GM21737 (cell line): ENCODE results near the gene CACNA2D3.
"Not testable (repeated sequence)": the region's sequence is repeated elsewhere in the genome, so short reads cannot be mapped to it uniquely, and the experiment has no call there.

Experiments
- ATAC-seq: cut with Tn5 transposase; IDR thresholded peaks from one replicate; pipeline ENCODE4 v1.9.1; 2021; ENCODE audit warnings: mild to moderate bottlenecking, moderate library complexity; ENCODE audit not compliant: unreplicated experiment

CACNA2D3 gene

DNA sequence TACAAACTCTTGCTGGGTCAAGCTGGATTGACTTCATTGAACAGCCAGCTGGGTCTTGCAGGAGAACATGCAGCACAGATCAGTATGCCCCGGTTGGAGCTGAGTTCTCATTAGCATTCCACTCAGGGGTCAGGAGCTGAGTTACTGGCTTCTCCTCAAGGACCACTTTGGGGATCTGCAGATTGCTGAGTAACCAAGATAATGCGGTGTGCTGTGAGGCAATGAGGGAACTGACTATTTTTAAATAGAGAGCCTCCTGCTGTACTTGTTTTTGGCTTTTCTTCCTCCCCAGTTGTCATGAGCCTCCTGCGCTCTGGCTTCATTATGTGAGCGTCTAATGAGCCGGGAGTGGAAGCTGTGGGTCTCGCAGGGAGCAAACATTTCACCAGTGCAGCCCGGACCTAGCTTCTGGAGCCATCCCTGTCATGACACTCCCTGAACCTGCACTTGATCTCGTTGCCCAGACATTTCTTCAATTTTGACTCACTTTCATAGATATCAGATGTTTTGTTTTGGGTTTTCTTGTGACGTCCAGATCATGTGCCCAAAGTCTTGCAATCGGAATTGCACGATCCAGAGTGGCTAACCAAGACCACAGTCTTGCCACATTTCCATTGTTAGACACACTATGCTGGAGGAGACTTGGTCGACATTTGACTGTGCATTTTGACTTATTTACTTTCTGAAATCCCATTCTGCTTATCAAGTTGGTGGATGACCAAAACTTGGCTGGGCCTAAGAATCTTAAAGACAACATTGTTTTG is 478.3 kb downstream of the CACNA2D3 start:
- ATAC-seq = no peak

- no peak for ATAC-seq
Measured at GRCh38 chr3:54604495-54604894, 482.1 kb downstream of the CACNA2D3 start.

GRCh38 chr3:54608041-54608440 is 485.7 kb downstream of the CACNA2D3 start:
- no peak for ATAC-seq

DNA sequence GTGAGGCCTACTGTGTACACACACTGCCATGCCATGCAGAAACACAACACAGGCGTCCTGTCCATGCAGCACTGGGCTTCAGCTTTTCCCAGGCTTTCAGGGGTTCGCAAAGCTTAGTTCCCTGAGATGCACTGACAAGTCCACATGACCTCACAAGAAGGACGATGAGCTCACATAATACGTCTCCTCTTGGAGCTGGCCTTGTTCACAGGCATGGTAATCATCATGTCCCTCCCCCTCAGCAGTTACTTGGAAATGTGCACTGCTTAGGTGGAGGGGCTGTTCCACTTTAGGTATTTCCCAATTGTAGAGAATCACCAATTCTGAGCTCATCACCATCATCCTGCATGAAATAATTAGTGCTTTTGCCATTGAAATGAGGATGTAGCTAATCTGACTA is 496.7 kb downstream of the CACNA2D3 start:
- ATAC-seq = no peak

DNA sequence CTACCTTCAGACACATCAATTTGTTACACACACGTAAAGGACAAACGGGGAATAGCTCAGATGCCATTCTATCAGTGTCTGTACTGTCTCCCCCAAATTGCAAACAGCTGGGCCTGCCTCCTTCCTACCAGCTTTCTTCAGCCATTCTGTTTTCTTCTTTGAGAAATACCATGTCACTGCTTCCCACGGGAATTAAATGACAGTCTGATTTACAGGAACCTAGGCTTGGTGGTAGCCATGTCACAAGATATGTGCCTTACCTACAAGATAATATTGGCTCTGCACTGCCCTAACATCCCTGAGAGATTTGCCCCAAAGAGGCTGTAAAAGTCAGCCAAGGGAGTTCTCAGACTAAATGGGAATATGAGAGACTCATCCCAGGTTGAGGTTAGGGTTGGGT is 497.2 kb downstream of the CACNA2D3 start:
- no peak for ATAC-seq

GRCh38 chr3:54621184-54621583 is 498.8 kb downstream of the CACNA2D3 start:
- ATAC-seq = no peak

GRCh38 chr3:54622678-54623077 is 500.3 kb downstream of the CACNA2D3 start:
- ATAC-seq = no peak

DNA sequence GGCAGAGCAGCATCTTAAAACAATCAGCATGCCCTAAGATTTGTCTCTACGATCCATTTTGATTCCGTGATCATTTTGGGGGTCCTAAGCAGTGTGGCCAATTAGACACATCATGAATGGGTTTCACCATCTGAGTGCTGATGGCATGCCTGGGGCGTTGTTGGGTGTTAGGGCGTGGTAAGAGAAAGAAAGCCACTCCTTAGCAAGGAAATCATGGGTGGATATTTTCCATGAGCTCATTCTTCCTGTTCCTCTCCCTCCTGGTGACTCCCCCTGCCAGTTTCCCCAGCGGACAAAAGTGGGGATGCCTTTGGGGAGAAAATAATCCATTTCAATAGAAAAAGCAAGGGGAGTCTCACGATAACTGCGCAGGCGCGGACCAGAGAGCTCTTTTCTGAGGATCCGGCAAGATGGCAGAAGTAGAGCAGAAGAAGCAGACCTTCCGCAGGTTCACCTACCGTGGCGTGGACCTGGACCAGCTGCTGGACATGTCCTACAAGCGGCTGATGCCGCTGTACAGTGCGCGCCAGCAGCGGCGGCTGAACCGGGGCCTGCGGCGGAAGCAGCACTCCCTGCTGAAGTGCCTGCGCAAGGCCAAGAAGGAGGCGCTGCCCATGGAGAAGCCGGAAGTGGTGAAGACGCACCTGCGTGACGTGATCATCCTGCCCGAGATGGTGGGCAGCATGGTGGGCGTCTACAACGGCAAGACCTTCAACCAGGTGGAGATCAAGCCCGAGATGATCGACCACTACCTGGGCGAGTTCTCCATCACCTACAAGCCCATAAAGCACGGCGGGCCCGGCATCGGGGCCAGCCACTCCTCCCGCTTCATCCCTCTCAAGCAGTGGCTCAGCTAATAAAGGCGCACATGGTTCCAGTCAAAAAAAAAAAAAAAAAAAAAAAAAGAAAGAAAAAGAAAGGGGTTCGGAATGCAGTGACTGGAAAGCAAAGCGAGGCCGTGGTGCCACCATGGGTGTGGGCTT is 503.7 kb downstream of the CACNA2D3 start:
- ATAC-seq = no peak

DNA sequence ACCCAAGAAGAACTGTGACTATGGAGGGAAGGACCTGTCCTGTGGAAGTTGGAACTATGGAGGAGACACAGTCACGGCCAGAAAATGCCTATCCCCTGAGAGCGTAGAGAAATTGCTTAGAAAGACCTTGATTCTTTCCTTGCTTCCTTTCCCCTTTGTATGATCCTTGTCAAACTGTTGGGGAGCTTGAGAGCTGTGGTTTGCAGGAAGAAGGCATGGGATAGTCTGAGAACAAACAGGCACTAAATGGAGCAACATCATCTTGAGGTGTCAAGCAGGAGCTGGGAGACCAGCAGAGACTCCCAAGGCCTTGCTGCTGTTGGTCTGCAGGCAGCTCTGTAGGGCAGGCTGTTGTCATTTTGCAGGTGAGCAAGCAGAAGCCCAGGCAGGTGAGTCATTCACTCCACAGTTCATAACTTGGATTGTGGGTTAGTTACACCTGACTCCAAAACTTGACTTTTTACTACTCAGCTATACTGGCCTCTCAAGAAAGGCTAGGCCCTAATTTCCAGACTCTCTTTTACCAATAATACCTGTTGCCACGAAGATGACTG is 506.6 kb downstream of the CACNA2D3 start:
- no peak for ATAC-seq

- no peak for ATAC-seq
Measured at GRCh38 chr3:54630101-54630623, 507.8 kb downstream of the CACNA2D3 start.

GRCh38 chr3:54631001-54631400 is 508.6 kb downstream of the CACNA2D3 start:
- not testable (repeated sequence) for ATAC-seq

- ATAC-seq = no peak
Measured at GRCh38 chr3:54631516-54632325, 509.4 kb downstream of the CACNA2D3 start.

- ATAC-seq = no peak
Measured at GRCh38 chr3:54632326-54632665, 509.9 kb downstream of the CACNA2D3 start.

- ATAC-seq = no peak
Measured at GRCh38 chr3:54632834-54633233, 510.5 kb downstream of the CACNA2D3 start.

DNA sequence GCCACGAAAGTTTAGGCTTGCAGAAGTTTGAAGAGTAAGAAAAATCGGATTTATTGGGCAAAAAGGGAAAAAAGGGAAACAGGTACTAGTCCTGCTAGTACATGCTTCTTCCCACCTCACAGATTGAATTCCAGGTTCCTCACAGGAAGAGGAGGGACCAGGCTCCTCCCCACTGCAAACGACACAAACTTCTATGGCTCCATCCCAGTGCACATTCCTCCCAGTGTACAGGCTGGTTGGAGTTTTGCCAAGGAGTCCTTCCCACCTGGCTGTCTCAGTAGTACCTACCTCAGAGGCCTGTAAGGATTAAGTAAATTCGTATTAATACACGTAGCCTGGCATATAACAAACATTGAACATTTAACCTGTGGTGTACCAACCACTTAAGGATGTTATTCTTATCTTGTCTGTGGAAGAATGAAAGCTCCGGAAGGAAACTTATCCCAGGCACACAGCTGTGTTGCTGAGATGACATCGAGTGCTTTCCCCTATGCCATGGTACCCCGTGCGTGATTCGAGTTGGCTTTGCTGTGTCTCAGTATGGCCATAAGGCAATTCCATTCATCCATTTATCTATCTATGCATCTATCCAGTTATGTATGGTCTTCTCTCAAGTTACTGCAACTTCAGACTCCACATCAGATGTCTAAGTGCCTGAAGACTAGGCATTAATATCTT is 511.2 kb downstream of the CACNA2D3 start:
- no peak for ATAC-seq

- ATAC-seq = no peak
Measured at GRCh38 chr3:54634122-54634469, 511.7 kb downstream of the CACNA2D3 start.

DNA sequence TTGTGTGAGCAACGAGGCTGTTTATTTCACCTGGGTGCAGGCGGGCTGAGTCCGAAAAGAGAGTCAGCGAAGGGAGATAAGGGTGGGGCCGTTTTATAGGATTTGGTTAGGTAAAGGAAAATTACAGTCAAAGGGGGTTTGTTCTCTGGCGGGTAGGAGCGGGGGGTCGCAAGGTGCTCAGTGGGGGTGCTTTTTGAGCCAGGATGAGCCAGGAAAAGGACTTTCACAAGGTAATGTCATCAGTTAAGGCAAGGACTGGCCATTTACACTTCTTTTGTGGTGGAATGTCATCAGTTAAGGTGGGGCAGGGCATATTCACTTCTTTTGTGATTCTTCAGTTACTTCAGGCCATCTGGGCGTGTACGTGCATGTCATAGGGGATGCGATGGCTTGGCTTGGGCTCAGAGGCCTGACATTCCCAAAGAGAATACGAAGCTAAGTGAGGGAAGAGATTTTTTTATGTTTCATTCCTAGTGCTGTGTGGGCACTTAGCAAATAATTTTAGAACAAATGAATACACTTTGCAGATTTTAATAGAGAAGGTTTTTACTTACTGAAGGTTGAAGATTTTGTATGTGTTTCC is 517.5 kb downstream of the CACNA2D3 start:
- ATAC-seq = not testable (repeated sequence)

DNA sequence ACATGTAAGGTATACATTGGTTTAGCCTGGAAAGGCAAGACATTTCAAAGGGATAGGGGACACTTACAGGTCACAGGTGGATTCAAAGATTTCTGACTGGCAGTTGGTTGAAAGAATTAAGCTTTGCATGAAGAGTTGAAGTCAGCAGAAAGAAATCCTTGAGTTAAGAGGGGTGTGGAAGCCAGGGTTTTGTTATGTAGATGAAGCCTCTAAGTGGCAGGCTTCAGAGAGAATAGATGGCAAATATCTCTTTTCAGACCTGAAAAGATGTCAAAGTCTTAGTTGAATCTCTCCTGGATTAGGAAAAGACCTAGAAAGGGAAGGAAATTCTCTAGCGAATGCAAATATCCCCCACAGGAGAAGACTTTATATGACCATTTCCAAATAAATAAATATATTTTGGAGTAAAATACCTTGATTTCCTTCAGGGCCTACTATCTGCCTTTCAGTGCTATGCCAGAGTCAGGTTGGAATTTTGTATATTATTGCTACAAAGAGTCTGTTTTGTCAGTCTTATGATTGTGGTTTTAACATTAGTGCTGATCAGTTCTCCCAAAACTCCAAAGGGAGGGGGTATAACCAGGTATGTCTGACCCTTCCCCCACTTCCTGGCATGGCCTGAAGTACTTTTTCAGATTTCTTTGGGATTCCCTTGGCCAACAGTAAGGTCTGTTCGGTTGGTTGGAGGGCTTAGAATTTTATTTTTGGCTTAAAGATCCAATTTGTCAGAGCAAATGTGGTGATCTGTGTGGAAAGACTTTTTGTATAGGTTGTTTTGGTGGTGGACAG is 519.1 kb downstream of the CACNA2D3 start:
- no peak for ATAC-seq

- no peak for ATAC-seq
Measured at GRCh38 chr3:54642147-54642546, 519.8 kb downstream of the CACNA2D3 start.
